ENCODE results near the gene GPC3.
A peak's percentile ranks its signal among the peaks of the same experiment; 100 is the strongest.

GPC3 gene

GRCh38 chrX:133593531-133593930 lies 391.9 kb downstream of the GPC3 start:
- DNase-seq = no peak

DNA sequence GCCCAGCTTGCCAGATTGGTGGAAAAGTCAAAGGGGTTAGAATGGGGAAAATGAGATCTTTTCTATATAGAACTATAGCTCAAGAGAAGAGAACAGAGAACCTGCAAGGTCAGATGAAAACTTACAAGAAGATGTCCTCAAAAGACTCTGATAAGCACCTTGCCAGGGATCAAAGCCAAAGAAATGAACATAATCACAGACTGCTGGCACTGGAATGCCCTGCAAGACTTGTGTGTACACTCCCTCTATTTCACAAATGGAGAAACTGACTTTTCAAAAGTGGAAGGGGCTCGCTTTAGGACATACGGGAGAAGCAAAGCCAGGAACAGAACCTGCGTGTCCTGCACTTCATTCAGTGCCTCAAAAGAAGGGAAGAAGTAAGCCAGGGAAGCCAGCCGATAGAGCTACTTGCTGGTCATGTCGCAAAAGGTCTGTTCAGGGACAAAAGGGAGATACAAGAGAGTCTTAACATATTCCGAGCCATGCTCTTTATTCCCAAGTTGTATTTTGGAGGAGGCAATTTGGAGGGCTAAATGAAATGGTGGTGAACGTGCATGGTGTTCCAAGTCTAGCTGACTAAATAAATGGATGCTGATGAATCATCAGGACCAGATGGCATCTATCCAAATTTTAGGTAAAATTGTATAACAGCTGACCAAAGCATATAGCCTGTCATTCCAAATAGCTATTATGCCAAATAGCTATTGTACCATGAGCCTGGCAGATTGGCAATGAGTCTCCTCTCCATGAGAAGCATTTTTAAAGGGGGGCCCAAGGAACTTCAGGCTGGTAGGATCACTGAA lies 394.5 kb downstream of the GPC3 start:
- DNase-seq = peak; percentile 24

- no peak for DNase-seq
Observed at GRCh38 chrX:133588827-133589226, 396.6 kb downstream of the GPC3 start.

DNA sequence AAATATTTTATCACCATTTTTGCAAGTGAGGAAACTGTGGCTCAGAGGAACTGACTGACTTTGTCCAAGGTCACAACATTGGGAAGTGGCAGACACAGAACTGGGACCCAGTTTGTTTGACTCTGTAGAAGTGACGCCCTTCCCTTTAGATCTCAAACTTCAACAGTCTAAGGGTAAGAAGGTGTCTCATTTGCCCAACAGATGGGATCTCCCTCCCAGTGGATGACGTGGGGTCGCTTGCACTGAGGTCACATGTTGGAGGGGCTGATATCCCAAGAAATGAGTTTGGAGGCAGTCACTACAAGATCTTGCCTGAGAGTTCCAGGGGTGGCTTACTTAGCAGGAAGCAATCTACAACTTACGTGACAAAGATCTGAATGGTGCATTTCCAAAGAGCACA lies 397.6 kb downstream of the GPC3 start:
- no peak for DNase-seq

DNA sequence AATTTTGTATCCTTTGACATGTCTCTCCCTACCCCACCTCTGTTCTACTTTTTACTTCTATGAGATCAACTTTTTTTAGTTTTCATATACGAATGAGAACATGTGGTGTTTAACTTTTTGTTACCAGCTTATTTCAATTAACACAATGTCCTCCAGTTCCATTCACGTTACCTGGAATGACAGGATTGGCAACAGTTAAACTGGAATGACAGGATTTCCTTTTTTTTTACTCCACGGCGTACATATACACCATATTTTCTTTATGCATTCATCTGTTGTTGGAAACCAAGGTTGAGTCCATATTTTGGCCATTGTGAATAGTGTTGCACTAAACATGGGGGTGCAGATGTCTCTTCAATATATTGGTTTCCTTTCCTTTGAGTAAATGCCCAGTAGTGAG lies 398.3 kb downstream of the GPC3 start:
- no peak for DNase-seq

GRCh38 chrX:133586443-133586842 lies 399.0 kb downstream of the GPC3 start:
- DNase-seq = peak; percentile 24

DNA sequence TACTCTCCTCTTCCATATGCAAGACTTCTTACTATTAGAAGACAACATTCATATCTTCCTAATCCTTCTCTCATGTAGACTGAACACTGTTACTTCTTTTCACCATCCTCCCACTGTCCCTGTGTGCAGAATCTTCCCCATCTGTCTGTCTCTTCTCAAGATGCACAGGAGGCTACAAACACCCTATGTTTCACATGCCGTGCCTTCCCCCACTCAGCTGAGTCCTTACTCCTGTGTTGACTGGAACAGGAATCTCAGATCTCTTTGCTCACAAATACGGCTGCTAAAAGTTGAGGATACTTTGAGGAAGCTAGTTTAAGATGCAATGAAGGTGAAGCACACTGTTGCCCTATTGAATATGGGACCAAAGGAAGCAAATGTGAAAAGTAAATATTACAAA lies 401.6 kb downstream of the GPC3 start:
- no peak for DNase-seq

- peak; percentile 74 for DNase-seq
Observed at GRCh38 chrX:133580625-133581024, 404.8 kb downstream of the GPC3 start.

- no peak for DNase-seq
Observed at GRCh38 chrX:133579631-133580030, 405.8 kb downstream of the GPC3 start.

DNA sequence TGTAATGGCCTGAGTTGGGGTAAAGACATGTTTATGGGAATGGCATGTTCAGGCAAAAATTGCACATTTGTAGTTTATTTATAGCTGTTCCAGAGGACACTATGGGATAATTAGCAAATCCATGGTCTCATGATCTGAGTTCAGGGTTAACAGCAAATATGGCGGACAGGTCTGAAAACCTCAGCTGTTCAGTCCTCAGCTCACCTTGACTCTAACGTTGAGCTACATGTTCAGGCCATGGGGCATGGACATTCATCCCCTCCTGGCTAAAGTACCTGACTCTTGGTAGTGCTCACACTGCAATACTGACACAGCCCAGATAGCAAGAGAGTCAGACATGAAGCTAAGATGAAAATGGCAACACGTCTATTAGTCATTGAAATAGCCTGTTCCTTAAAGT lies 408.5 kb downstream of the GPC3 start:
- DNase-seq = no peak

DNA sequence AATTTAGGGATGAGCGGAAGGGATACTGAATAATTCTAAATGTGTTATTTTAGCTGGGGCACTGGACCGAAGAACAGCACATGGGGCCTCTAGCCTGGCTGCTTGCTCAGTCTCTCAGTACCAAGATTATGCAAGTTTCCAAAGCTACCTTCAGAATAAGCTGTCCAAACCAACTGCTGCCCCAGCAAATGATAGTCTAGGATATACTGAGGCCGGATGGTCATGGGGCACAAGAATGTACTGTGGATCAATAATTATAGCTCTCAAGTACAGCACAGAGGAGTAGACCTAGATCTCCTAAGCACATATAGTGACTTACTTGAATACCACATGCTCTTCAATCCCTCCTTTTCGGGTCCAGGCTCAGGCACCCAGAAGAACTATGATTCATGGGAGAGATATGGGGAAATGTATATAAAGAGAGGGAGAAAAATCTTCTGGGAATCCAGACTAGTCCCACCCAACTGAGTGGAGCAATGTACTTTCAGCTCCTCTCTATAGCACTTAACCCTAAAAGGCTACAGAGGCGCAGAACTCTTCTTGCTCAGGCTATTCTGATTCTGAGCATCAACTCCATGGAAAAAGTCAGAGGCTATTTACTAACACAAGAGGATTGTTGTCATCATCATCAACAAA lies 409.8 kb downstream of the GPC3 start:
- peak; percentile 14 for DNase-seq

- no peak for DNase-seq
Observed at GRCh38 chrX:133574716-133575115, 410.7 kb downstream of the GPC3 start.

- peak; percentile 53 for DNase-seq
Observed at GRCh38 chrX:133570549-133570948, 414.8 kb downstream of the GPC3 start.

DNA sequence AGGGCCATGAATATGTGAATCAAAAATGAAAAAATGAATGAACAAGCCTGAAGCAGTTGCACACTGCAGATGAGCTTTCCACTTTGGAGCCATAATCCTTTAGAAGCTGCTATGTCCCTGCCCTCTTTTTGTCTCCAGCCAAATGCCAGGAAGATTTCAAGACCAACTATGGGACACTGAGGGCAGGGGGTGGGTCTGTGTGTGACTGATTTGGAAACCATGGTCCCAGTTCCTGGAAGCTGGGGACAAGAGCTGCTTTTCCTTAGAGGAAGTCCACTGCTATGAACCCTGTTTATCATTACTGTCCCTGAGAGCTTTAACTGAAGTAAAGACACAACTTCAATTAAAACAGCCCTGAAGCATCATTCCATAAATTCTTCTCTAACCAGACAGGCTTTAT lies 416.2 kb downstream of the GPC3 start:
- DNase-seq = no peak

GRCh38 chrX:133568109-133568508 lies 417.3 kb downstream of the GPC3 start:
- no peak for DNase-seq

GRCh38 chrX:133566876-133567275 lies 418.5 kb downstream of the GPC3 start:
- no peak for DNase-seq

DNA sequence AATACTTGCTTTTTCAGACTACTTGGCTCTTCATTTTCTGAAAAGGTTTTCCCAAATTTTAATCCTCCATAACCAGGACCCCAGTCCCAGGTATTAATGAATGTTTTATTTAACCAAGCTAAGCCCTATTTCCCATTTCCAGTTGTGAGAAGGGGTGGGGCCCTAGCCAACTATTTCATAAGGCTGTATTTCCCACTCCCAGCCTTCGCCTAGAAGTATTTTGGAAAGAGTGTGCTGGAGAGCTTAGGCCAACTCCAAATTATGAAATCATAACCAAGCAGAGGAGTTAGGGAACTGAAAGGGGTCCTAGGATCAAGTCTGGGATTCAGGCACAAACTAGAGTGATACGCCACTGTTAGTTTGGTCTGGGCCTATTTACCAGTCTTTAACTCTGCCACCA lies 421.7 kb downstream of the GPC3 start:
- no peak for DNase-seq

DNA sequence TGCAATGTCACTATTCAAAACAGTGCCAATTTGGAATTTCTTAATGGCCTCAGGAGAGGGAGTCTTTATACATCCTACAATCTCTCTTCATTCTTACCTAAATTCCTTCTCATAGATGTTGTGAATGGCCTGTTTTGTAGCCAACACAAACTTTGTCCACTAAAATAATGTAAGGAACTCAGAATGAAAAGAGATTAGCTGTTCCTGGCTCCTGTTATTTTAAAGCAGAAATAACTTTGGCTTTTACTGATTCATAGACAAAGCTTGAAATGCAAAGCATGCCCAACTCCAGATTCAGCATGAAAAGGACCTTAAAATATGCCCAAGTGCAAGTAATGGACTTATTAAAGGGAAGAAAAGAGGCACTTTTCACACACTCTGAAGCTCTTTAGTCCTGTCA lies 424.1 kb downstream of the GPC3 start:
- peak; percentile 37 for DNase-seq

- no peak for DNase-seq
Observed at GRCh38 chrX:133559909-133560308, 425.5 kb downstream of the GPC3 start.

GRCh38 chrX:133555782-133556458 lies 429.5 kb downstream of the GPC3 start:
- no peak for DNase-seq

DNA sequence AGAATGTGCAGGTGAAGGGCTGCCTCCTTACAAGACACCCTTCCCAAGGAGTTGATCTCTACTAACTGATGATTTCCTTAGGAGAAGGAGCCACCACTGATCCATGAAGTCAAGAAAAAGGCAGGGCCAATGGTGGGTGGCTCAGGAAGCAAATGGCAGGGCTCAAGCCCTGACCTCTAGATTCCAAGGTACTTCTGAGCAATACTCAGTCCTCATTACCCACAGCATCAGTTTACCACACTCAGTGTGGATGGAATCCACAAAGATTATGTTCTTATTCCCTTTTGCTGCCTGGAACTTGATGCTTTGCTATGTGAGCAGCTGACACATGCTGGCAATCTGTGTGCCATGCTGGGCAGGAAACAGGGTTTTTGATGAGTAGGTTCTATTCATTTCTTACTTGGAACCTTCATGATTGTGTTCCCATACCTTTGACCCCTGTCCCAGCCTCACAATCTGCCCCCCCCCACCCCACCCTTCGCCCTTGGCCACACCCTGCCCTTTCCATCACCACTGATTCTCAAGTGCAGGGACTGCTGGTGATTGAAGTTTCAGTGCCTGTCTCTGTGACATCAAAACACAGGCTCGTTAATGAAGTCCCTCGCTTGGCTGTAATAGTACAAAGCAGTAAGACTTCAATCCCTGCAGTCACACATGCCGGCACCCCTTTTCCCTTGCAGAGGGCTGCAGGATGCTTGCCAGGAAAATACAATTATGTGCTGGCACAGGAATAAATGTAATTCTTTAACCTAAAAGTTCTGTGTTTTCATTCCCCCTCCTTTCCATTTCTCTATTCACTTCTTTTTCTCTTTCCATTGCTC lies 434.5 kb downstream of the GPC3 start:
- DNase-seq = no peak

DNA sequence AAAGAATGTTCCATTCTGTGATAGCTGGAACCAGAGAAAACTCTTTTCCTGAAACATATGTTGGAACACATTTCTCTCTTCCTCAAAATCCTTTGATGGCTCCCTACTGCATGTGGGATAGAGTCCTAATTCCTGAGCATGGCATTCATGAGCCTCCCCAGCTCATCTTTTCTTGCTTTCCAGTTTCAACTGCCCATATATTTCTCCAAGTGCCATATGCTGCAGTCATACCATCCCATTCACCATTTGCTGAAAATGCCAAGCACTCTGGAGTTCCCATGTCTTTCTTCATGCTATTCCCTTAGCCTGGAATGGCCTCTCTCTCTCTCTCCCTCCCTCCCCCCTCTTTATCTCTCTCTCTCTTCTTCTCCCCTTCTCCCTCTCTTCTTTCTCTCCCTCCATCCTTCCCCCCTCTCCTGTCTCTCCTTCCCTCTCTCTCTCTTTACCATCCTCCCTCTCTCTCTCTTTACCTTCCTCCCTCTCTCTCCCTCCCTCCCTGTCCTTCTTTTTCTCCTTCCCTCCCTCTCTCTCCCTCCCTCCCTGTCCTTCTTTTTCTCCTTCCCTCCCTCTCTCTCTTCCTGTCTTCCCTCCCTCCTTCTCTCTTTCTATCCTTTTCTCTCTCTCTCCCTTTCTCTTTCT lies 436.0 kb downstream of the GPC3 start:
- DNase-seq = no peak

DNA sequence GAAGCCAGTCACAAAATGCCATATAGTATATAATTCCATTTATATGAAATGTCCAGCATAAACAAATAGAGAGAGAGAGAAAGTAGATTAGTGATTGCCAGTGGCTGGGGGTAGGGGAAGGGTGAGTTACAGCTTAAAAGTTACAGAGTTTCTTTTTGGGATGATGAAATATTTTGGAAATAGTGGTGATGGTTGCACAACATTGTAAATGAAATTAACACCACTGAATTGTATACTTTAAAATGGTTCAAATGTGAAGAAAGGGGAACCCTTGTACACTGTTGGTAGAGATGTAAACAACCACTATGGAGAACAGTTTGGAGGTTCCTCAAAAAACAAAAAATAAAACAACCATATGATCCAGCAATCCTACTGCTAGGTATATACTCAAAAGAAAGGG lies 439.0 kb downstream of the GPC3 start:
- no peak for DNase-seq
